T-helper 2 cell treated with Interferon-gamma antibody and Interleukin-4, amounts not matched to agents 100 ng/mL and 5 ng/mL, for 36 hours (primary cell): Measurements from ENCODE around the gene MLLT6. TPM values are rescaled to one million over a fixed set of nuclear protein-coding genes. Genes with fewer than 3 reads are reported as not detected.

Experiments used
- intact Hi-C: fragments of 100-400 bp; cut with micrococcal nuclease; formaldehyde crosslinking; loops from one replicate; pipeline ENCODE4 v1.15.1; 2023
- total RNA-seq: library from RNA; stranded (reverse); gene quantifications from 2 replicates; pipeline ENCODE4 v1.2.3, GENCODE V29; 2022

The MLLT6 gene
- total RNA-seq, 1 donor from 2014 or later: 213 TPM

DNA sequence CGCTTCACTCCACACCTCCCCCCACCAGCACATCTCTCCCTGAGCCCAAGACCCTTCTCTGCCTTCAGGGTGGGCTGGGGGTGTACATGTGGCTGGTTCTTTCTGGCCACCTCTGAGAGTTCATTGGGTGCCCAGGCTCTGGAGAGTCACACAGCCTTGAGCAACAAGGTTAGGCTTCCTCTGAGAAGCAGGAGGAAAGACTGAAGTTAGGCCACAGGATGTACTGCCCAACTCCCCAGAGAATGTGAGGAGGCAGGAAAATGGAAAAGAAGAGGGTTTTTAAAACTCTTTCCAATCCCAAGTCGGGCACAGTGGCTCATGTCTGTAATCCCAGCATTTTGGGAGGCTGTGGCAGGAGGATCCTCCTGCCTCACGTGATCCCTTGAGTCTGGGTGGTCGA lies 35.7 kb downstream of the MLLT6 start:
- intact Hi-C loops: no loop called here

DNA sequence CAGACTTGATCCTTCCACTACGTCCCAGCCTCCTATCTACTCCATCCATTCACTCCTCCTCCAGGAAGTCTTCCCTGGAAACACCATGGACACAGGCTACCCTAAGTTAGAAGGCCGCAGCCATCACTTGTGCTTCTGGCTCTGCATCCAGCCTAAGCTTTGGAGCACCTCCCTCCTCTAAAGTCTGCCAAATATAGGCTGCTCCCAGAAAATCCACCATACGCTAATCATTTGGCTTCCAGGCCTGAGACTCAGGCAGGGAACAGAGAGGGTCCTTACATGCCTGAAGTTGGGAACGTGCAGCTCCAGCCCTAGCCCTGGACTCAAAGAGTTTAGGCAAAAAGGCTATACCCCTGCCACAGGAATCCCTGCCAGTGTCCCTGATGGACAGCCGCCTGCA lies 36.4 kb downstream of the MLLT6 start:
- intact Hi-C loops: no loop called here

DNA sequence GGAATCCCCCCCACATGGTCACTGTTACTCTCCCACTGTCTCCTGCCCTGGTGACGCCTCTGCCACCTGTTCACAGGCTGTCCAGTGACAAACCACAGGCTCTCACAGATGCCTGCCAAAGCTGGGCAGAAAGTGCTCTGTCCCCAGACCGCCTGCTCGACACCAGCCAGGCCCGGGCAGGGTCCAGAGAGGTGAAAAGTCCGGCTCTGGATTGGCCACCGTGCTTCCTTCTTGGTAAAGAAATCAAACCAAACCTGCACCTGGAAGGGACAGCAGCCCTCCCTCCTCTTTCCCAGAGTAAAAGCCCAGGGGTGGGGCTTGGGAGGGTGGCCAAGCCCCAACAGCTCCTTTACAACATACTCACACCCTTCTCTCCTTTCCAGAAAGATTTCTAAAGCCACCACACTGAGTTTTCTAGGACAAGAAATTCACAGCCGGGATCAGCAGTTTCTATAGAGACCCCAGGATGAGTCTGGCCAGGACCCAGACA lies 36.9 kb downstream of the MLLT6 start:
- intact Hi-C loops: no loop called here

DNA sequence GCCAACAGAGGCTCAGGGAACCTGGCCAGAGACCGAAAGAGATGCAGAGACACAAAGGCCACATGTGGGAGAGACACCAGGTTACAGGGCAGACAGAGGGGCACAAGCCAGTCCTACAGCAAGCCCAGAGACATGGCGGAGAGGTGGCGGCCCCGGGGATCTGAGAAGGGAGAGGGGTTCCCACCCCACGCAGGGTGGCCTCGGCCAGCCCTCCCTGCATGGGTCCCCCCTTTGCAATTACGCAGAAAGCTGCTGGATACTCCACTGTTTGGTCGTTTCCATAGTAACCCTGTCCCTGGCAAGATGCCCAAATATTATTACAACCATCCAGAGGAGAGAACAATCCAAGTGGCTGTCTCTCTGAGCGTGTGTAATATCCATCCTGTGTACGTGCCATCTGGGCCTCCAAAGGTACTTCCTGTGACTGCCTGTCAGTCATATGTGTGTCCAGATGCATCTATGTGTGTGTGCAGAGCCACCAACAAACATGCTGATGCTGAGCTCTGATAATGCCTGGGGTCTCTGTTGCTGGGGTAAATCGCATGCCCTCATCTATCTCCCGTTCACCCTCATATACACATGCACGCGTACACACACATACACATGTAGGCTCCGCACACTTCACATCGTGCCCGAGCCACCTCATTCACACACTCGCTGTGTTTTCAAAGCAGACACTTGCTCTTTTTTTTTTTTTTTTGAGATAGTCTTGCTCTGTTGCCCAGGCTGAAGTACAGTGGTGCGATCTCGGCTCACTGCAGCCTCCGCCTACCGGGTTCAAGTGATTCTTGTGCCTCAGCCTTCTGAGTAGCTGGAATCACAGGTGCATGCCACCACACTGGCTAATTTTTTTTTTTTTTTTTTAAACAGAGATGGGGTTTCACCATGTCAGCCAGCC lies 37.6 kb downstream of the MLLT6 start:
- intact Hi-C loops: no loop called here

- intact Hi-C loops: no loop called here
Measured at GRCh38 chr17:38743556-38744171, 38.6 kb downstream of the MLLT6 start.

DNA sequence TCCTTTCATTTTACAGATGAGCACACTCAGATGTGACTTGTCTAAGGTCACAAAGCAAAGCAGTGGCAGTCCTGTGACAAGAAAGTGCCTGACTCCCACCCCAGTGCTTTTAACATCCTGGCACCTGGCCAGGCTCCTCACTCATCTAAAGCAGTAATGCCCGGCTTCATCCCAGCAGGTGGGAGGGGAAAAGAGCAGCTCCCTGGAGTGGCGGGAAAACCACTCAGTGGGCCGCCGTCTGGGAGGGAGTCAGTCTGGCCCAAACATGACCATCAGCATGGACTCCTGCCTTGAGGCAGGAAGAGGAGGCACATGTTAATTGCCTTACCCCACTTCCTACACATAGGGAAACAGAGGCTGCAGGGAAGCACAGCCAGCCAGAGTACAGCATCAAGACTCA lies 40.5 kb downstream of the MLLT6 start:
- intact Hi-C loops: no loop called here

GRCh38 chr17:38746004-38746848 lies 41.2 kb downstream of the MLLT6 start:
- intact Hi-C loops: no loop called here

DNA sequence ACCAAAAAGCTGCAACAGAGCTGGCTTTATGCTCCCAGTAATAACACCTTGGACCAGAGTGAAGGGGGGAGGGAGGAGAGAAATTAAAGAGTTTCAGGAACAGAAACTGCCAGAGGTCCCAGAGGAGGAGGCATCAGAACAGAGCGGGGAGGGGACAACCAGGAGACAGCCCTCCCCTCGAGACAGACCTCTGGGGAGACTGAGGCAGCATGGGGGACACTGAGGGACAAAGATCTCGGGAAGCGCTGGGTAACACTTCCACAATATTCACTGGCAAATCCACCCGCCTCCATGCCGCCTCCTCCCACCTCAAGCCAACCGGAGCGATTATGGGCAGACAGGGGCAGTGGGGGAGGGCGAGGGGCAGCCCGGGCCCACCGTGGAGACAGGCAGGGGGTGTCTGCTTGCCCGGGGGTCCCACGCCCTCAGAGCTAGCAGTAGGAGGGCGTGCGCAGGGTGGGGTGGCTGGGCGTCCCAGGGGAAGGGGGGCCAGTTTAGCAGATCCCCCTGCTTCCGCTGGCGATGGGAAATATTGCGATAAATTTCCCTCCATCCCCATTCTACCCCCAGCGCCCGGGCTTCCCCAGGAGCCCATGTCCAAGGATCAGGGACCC lies 41.9 kb downstream of the MLLT6 start:
- intact Hi-C loops: no loop called here

DNA sequence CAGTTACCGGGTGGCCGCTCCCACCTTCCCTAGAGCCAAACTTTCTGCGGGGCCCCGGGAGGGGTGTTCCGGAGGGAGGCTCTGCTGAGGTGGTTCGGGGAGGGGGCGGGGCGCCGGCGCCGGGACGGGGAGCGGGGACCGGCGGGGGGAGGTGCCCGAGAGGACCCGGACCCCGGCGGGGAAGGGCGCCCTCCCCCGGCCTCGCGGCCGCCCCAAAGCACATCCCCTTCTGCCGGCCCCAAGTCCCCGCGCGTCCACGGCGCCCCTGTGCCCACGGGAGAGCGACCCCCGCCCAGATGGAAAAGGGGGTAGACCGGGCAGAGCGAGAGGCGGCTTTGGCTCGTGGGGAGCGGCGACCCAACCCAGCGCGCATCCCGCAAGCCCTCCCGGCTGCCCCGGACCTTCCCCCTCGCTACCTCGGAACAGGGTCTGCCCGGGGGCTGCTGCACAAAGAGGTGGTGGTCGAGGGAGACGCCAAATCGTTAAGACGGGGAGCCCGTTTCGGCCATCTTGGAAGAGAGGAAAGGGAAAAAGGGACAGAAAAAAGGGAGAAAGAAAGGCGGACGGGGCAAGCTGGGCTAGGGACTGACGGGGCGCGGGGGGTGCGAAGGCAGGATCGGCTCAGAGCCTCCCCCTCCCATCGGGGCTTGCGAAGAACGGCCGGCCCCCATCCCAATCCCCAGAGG lies 42.5 kb downstream of the MLLT6 start:
- intact Hi-C loops: no loop called here

- intact Hi-C loops: no loop called here
Measured at GRCh38 chr17:38748149-38748891, 43.2 kb downstream of the MLLT6 start, which contains the start of gene PCGF2. Gene PCGF2, minus strand, starts transcription at chr17:38748336. Its CDS starts 7,934 bp downstream, at chr17:38740402.

GRCh38 chr17:38748892-38749222 lies 43.8 kb downstream of the MLLT6 start:
- intact Hi-C loops: no loop called here

DNA sequence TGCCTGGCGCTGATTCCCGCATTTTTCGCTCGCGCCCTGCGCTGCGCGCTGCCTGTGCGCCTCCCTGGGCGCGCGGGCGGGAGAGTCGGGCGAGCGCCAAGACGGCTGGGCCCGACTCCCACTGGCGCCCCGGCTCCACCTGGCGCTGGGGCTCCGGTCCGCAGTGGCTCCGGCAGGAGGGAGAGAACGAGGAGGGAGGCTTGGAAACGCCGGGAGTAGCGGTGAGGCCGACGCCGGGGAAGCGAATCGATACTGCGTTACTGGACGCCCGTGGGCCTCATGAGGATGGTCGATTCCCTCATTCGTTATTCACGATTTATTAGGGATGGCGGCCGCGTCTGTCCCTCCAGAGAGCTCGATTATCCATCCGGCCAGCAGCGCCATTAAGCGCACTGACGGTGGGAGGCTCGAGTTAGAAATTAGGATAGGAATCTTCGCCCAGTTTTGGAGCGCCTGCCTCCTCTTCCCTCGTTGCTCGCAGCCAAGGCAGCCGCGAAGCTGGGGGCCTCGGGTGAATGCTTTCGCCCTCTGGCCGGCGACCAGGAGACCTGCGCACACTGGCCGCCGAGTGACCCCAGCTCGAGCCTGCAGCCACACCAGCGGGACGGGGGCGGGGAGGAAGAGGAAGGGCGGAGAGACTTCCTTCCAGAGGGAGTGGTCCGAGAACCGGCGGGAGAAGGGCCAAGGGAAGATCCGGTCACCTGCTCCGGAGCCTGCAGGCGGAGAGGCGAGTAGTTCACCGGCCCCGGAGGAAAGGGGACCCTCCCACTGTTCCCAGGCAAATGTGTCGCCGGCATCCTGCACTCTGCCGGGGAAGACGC lies 44.4 kb downstream of the MLLT6 start:
- intact Hi-C loops: loop anchor here (5.0 kb wide), 2 partner anchors 192 to 703 kb away; partner anchors contain the start of gene MED1

DNA sequence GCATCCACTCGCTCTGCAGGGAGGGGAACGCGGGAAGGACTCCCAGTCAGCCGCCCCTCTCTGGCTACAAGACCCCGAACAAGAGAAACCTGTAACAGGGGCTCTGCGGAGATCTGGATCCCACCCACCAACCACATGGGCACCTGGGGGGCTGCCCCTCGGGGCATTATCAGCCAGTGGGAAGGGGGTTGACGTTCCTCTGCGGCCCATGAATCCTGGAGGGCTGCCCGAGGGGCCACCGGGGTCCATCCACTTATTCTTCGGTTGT lies 44.9 kb downstream of the MLLT6 start:
- intact Hi-C loops: loop anchor here (5.0 kb wide), 2 partner anchors 193 to 702 kb away; partner anchors contain the start of gene MED1

DNA sequence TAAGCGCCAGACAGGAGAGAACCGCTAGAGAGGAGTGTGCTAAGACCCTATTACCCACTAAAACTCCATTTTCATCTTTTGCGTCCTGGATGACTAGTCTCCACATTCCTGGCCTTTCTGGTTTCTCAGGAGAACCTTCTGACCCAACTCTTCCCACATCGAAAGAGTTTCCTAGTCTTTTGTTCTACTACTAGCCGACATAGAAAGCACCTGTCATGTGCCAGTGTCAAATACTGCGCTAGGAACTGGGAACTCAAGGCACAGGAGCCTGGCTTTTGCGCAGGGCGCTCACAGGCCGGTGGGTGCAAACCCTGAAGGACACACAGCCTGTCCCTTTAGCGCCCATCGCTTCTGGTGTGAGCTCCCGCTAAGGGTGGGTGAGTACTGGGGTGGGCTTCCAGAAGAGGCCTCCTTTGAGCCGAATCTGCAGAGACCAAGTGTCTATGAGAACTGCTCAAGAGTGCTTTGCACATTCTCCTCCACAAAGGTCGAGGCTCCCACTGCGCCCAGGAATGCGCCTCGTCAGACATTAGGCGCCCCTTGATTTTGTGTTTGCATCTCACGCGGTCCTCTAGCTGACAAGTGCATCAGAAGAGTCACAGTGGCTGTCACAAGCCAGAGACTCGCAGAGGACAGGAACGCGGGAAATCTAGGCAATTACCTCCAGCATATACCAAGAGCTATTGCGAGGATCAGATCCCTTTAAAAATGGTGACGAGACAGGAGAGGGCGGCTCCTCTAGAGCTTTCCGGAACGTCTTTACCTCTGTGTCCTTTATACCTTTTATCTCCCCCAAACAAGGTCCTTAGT lies 45.4 kb downstream of the MLLT6 start:
- intact Hi-C loops: loop anchor here (1.0 to 5.0 kb wide), 4 partner anchors 75 to 702 kb away; partner anchors contain the start of gene MED1

- intact Hi-C loops: loop anchor here (1.0 to 5.0 kb wide), 4 partner anchors 76 to 701 kb away; partner anchors contain the start of gene MED1
Measured at GRCh38 chr17:38751144-38751807, 46.2 kb downstream of the MLLT6 start.

DNA sequence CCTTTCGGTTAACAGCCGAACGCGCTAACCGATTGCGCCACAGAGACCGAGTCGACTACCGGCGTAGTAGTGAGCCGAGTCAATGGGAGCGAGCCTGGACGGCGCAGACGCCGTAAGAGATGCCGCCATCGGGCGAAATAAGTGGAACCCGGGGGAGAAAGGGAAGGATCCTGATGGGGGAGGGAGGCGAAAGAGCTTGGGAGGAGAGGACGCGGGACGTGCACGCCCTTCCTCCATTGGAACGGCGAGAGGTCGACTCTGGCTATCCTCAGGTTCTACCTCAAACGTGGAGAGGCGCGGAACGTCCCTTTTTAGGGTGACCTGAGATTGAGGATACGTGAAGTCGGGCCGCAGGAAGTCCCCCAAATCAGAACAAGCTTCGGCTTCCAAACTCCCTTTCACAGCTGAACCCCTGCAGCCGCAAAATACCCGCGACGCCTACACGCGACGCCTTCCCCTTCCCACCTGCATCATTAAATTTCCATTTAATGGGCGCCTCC lies 46.8 kb downstream of the MLLT6 start:
- intact Hi-C loops: loop anchor here (1.0 to 5.0 kb wide), 9 partner anchors 23 to 700 kb away; partner anchors contain the start of genes CWC25, MED1 and PIP4K2B
